Peyer's patch (tissue), 4 donors: ENCODE results near the gene KCNMA1. TPM values are rescaled to one million over a fixed set of nuclear protein-coding genes. Genes with fewer than 3 reads are reported as not detected.

Experiments used
- DNase-seq, 3 donors: peaks; one replicate each; pipeline ENCODE4 v3.0.0-alpha.2; 2017 to 2019
- H3K27ac ChIP-seq, 4 donors: fragments of 200-600 bp; sonication (generic); one replicate each; pipeline ENCODE4 v1.5.1; 2016 to 2019
- H3K27me3 ChIP-seq, 2 donors: fragments of 200-600 bp; sonication (generic); one replicate each; pipeline ENCODE4 v1.5.1; 2019
- H3K36me3 ChIP-seq, 3 donors: fragments of 200-600 bp; sonication (generic); one replicate each; pipeline ENCODE4 v1.5.1; 2016 to 2019
- H3K4me1 ChIP-seq, 4 donors: fragments of 200-600 bp; sonication (generic); one replicate each; pipeline ENCODE4 v1.5.1; 2016 to 2019
- H3K4me3 ChIP-seq, 4 donors: fragments of 200-600 bp; sonication (generic); 1 replicate in 3 of 4; 2 replicates in 1 of 4; pipeline ENCODE4 v1.5.1; 2016 to 2019; ENCODE audit warnings: mild to moderate bottlenecking in 1 of 4
- H3K9me3 ChIP-seq, 4 donors: fragments of 200-600 bp; sonication (generic); one replicate each; pipeline ENCODE4 v1.5.1; 2016 to 2019; ENCODE audit warnings: mild to moderate bottlenecking in 1 of 4
- CTCF ChIP-seq, 6 experiments: fragments of 450-650 bp in 4 of 6; fragments of 200-600 bp in 2 of 6; sonication (generic) in 1 of 6; IDR thresholded peaks; one replicate each; pipeline ENCODE4 v1.5.1; 2017 to 2019; ENCODE audit warnings: antibody characterized with exemption in 6 of 6, mild to moderate bottlenecking in 3 of 6, moderate library complexity in 1 of 6
- POLR2A ChIP-seq, 2 donors: fragments of 450-650 bp; IDR thresholded peaks; one replicate each; pipeline ENCODE4 v1.5.1; 2017; ENCODE audit warnings: antibody characterized with exemption in 2 of 2, mild to moderate bottlenecking in 2 of 2, moderate library complexity in 2 of 2
- total RNA-seq, 4 donors: library from RNA; depleted of rRNA; stranded (reverse); fragments of >200 nt; gene quantifications; one replicate each; pipeline ENCODE4 v1.1.0, GENCODE V29; 2016

The KCNMA1 gene
- total RNA-seq, 4 donors from 2014 or later: 17.8 to 29.1 (median 23.9) TPM

GRCh38 chr10:77267703-77268675, 369.6 kb downstream of the KCNMA1 start:
- no peak overlapping the region for H3K4me3 ChIP-seq
- TF ChIP-seq CTCF (IDR thresholded peaks at IDR 0.05) (no peak), POLR2A (IDR thresholded peaks at IDR 0.05) (no peak)
- H3K36me3 ChIP-seq: no peaks in the 10 kb centered on the region
- no peaks in the 10 kb centered on the region for H3K4me1 ChIP-seq
- no peak overlapping the region for H3K27ac ChIP-seq
- DNase-seq: no peak
- no peaks in the 10 kb centered on the region for H3K27me3 ChIP-seq
- H3K9me3 ChIP-seq: no peaks in the 10 kb centered on the region

- no peaks in the 10 kb centered on the region for H3K36me3 ChIP-seq
- H3K4me3 ChIP-seq: no peak overlapping the region
- H3K4me1 ChIP-seq: no peaks in the 10 kb centered on the region
- H3K27ac ChIP-seq: no peak overlapping the region
- no peaks in the 10 kb centered on the region for H3K27me3 ChIP-seq
- TF ChIP-seq CTCF (IDR thresholded peaks at IDR 0.05) (no peak), POLR2A (IDR thresholded peaks at IDR 0.05) (no peak)
- DNase-seq: no peak
- no peaks in the 10 kb centered on the region for H3K9me3 ChIP-seq
Measured at GRCh38 chr10:77266242-77266641, 371.4 kb downstream of the KCNMA1 start.

- H3K4me3 ChIP-seq: no peak overlapping the region
- H3K4me1 ChIP-seq: no peaks in the 10 kb centered on the region
- H3K27ac ChIP-seq: no peak overlapping the region
- H3K9me3 ChIP-seq: no peaks in the 10 kb centered on the region
- no peak for DNase-seq
- H3K36me3 ChIP-seq: no peaks in the 10 kb centered on the region
- TF ChIP-seq CTCF (IDR thresholded peaks at IDR 0.05) (no peak), POLR2A (IDR thresholded peaks at IDR 0.05) (no peak)
- H3K27me3 ChIP-seq: no peaks in the 10 kb centered on the region
Measured at GRCh38 chr10:77264527-77264926, 373.1 kb downstream of the KCNMA1 start.

- TF ChIP-seq CTCF (IDR thresholded peaks at IDR 0.05) (no peak), POLR2A (IDR thresholded peaks at IDR 0.05) (no peak)
- DNase-seq: no peak
- H3K27me3 ChIP-seq: no peaks in the 10 kb centered on the region
- no peak overlapping the region for H3K4me3 ChIP-seq
- H3K9me3 ChIP-seq: no peaks in the 10 kb centered on the region
- no peak overlapping the region for H3K27ac ChIP-seq
- H3K36me3 ChIP-seq: no peaks in the 10 kb centered on the region
- H3K4me1 ChIP-seq: no peaks in the 10 kb centered on the region
Measured at GRCh38 chr10:77264107-77264506, 373.5 kb downstream of the KCNMA1 start.

- Histone ChIP-seq H3K4me1 (no peaks in the 10 kb centered on the region), H3K27ac (no peak overlapping the region), H3K27me3 (no peaks in the 10 kb centered on the region), H3K36me3 (no peaks in the 10 kb centered on the region), H3K4me3 (no peak overlapping the region), H3K9me3 (no peaks in the 10 kb centered on the region)
- DNase-seq: no peak
- TF ChIP-seq CTCF (IDR thresholded peaks at IDR 0.05) (no peak), POLR2A (IDR thresholded peaks at IDR 0.05) (no peak)
Measured at GRCh38 chr10:77263700-77264099, 373.9 kb downstream of the KCNMA1 start.
